K562 (cell line): ENCODE results near the gene DAPK2. TPM values are rescaled to one million over a fixed set of nuclear protein-coding genes. Genes with fewer than 3 reads are reported as not detected.

Source experiments
- ATAC-seq: fragments of 200-7000 bp; cut with Tn5 transposase; 3 replicates; pipeline ENCODE4 v1.9.1; 2020; ENCODE audit warnings: moderate library complexity
- BruUV-seq: library from RNA; stranded (reverse); fragments of 400-500 nt; replicated peaks from 2 replicates; lab custom pipeline; 2021; lab: Mats Ljungman, UMichigan
- CTCF ChIA-PET: fragments of 300-600 bp; formaldehyde crosslinking; extraction: SDS; loops from one replicate; lab custom pipeline; 2021; ENCODE audit warnings: low intra/inter-chr PET ratio; lab: Yijun Ruan, JAX
- POLR2A ChIA-PET: fragments of 300-600, 350-650 bp; sonication (Branson Sonifier 250); formaldehyde crosslinking; extraction: SDS; loops from one replicate; lab custom pipeline; 2021; ENCODE audit warnings: antibody characterized with exemption, inconsistent platforms; lab: Yijun Ruan, JAX
- DNase-seq, 4 experiments: peaks; one replicate each; pipeline versions ENCODE4 v3.0.0 to v3.0.0-alpha.2; 2011 to 2018; ENCODE audit warnings: low spot score in 3 of 4, mixed read lengths in 3 of 4; ENCODE audit errors: extremely low read depth in 1 of 4
- FAIRE-seq: peaks from 2 replicates; lab custom pipeline; 2011; peaks lifted over from hg19 to GRCh38; lab: Jason Lieb, UNC
- H2AFZ ChIP-seq: 2 replicates; pipeline ENCODE4 v1.6.0; 2011; ENCODE audit warnings: low read depth, low read length, control low read depth, inconsistent platforms
- H3K27ac ChIP-seq: fragments of 200-600 bp; 3 replicates; pipeline ENCODE4 v1.8.0; 2011; ENCODE audit warnings: low read depth, mild to moderate bottlenecking, control low read depth, inconsistent platforms, low read length, moderate library complexity, mixed read lengths; ENCODE audit errors: extremely low read depth
- H3K27me3 ChIP-seq, 2 experiments: fragments of 300-600 bp in 1 of 2; 2 replicates in 1 of 2; 3 replicates in 1 of 2; pipeline versions ENCODE4 v1.6.0 to v1.8.0; 2011; ENCODE audit warnings: inconsistent platforms in 2 of 2, low read length in 2 of 2, mild to moderate bottlenecking in 1 of 2, mixed read lengths in 1 of 2, moderate library complexity in 1 of 2; ENCODE audit not compliant: control insufficient read depth in 2 of 2, insufficient read depth in 2 of 2
- H3K36me3 ChIP-seq: fragments of 300-600 bp; 3 replicates; pipeline ENCODE4 v1.8.0; 2011; ENCODE audit warnings: mild to moderate bottlenecking, low read length, inconsistent platforms; ENCODE audit not compliant: control insufficient read depth, insufficient read depth
- H3K4me1 ChIP-seq, 2 experiments: fragments of 200-600 bp in 1 of 2; replicated peaks in 1 of 2; 2 replicates in 1 of 2; 3 replicates in 1 of 2; pipeline versions ENCODE4 v1.5.1 to v1.8.0; 2011; ENCODE audit warnings: inconsistent platforms in 2 of 2, low read length in 2 of 2, mild to moderate bottlenecking in 1 of 2, mixed read lengths in 1 of 2, moderate library complexity in 1 of 2; ENCODE audit not compliant: control insufficient read depth in 2 of 2, insufficient read depth in 2 of 2
- H3K4me2 ChIP-seq: 2 replicates; pipeline ENCODE4 v1.6.1; 2011; ENCODE audit warnings: low read length, control low read depth, inconsistent platforms, mixed read lengths; ENCODE audit not compliant: insufficient read depth
- H3K4me3 ChIP-seq: fragments of 200-600 bp; sonication (generic), shearing (Covaris generic); 2 replicates; pipeline ENCODE4 v1.5.1; 2016; ENCODE audit warnings: control low read depth, inconsistent platforms
- H3K79me2 ChIP-seq: fragments of 200-600 bp; 3 replicates; pipeline ENCODE4 v1.8.0; 2011; ENCODE audit warnings: low read length, inconsistent platforms; ENCODE audit not compliant: control insufficient read depth, insufficient read depth
- H3K9ac ChIP-seq, 2 experiments: 2 replicates each; pipeline versions ENCODE4 v1.6.0 to v1.6.1; 2011; ENCODE audit warnings: low read depth in 2 of 2, low read length in 2 of 2, control low read depth in 1 of 2, inconsistent platforms in 1 of 2, mild to moderate bottlenecking in 1 of 2, mixed read lengths in 1 of 2; ENCODE audit not compliant: insufficient read depth in 1 of 2
- H3K9me1 ChIP-seq: one replicate; pipeline ENCODE4 v1.6.0; 2011; ENCODE audit warnings: inconsistent platforms, mild to moderate bottlenecking, low read length, moderate library complexity; ENCODE audit not compliant: control insufficient read depth, insufficient read depth
- H3K9me3 ChIP-seq: replicated peaks from 2 replicates; pipeline ENCODE4 v1.5.1; 2011; ENCODE audit warnings: low read depth, low read length, inconsistent platforms; ENCODE audit not compliant: control insufficient read depth, insufficient read depth
- H4K20me1 ChIP-seq: replicated peaks from 2 replicates; pipeline ENCODE4 v1.6.1; 2011; ENCODE audit warnings: low read length, inconsistent platforms, mixed read lengths; ENCODE audit not compliant: control insufficient read depth, insufficient read depth
- BCOR ChIP-seq: fragments of 450-650 bp; IDR thresholded peaks from 2 replicates; pipeline ENCODE4 v1.6.1; 2016
- ELF1 ChIP-seq: fragments of 200-800 bp; sonication (Bioruptor generic); IDR thresholded peaks from 2 replicates; pipeline ENCODE4 v1.6.1; 2016; ENCODE audit warnings: missing genetic modification characterization, missing compliant biosample characterization
- ETS2 ChIP-seq: IDR thresholded peaks from 2 replicates; pipeline ENCODE4 v1.6.1; 2016; ENCODE audit warnings: borderline replicate concordance, missing genetic modification characterization, mild to moderate bottlenecking, moderate library complexity, missing compliant biosample characterization; ENCODE audit not compliant: poor library complexity, severe bottlenecking
- GABPB1 ChIP-seq: sonication (generic); formaldehyde crosslinking; IDR thresholded peaks from 2 replicates; pipeline ENCODE4 v1.8.0; 2022; ENCODE audit warnings: mild to moderate bottlenecking, missing genetic modification reagents
- GABPB2 ChIP-seq: fragments of 250-450 bp; sonication (Bioruptor Pico); conservative IDR thresholded peaks from 2 replicates; pipeline ENCODE4 v1.5.1; 2021; ENCODE audit warnings: mild to moderate bottlenecking
- MXI1 ChIP-seq: IDR thresholded peaks from 2 replicates; pipeline ENCODE4 v1.6.1; 2011; ENCODE audit warnings: low read depth, mild to moderate bottlenecking, improper control_type of control experiment, low read length
- POLR2H ChIP-seq: IDR thresholded peaks from 2 replicates; pipeline ENCODE4 v1.6.1; 2016; ENCODE audit warnings: missing genetic modification characterization, low read depth, mild to moderate bottlenecking, control low read depth, missing compliant biosample characterization, moderate library complexity
- RAD21 ChIP-seq, 2 experiments: fragments of 250-450 bp in 1 of 2; fragments of 450-650 bp in 1 of 2; sonication (Bioruptor Pico) in 1 of 2; formaldehyde crosslinking in 1 of 2; IDR thresholded peaks in 1 of 2; conservative IDR thresholded peaks in 1 of 2; 2 replicates each; pipeline versions ENCODE4 v1.4.0 to v1.8.0; 2020 to 2022; ENCODE audit warnings: mild to moderate bottlenecking in 2 of 2, moderate library complexity in 1 of 2
- SNIP1 ChIP-seq: fragments of 450-650 bp; IDR thresholded peaks from 2 replicates; pipeline ENCODE4 v1.7.1; 2017; ENCODE audit warnings: low read depth, mild to moderate bottlenecking
- SREBF1 ChIP-seq: fragments of 150-350 bp; IDR thresholded peaks from 2 replicates; pipeline ENCODE4 v1.6.1; 2014; ENCODE audit warnings: antibody characterized with exemption, low read depth, low read length, borderline replicate concordance
- SRSF7 ChIP-seq: fragments of 200-400 bp; formaldehyde crosslinking; optimal IDR thresholded peaks from 2 replicates; pipeline ENCODE3; 2017; ENCODE audit warnings: mild to moderate bottlenecking, low read depth, low read length
- ZNF23 ChIP-seq: fragments of 250-450 bp; sonication (Bioruptor Pico); IDR thresholded peaks from 2 replicates; pipeline ENCODE4 v1.4.0; 2020; ENCODE audit warnings: mild to moderate bottlenecking
- ZNF282 ChIP-seq: sonication (generic); formaldehyde crosslinking; IDR thresholded peaks from 2 replicates; pipeline ENCODE4 v1.8.1; 2023; ENCODE audit warnings: missing genetic modification reagents
- ZNF583 ChIP-seq: fragments of 250-450 bp; sonication (Bioruptor Pico); IDR thresholded peaks from 2 replicates; pipeline ENCODE4 v1.4.0; 2020
- ZNF764 ChIP-seq: fragments of 250-450 bp; sonication (Bioruptor Pico); IDR thresholded peaks from 2 replicates; pipeline ENCODE4 v1.4.0; 2020; ENCODE audit warnings: low read depth, mild to moderate bottlenecking, moderate library complexity
- WGBS: fragments of 100-300 bp; shearing (Covaris generic); methylation state at CpG from one replicate; pipeline ENCODE4 v1.1.6; 2016; ENCODE audit warnings: low coverage, mixed read lengths; ENCODE audit not compliant: insufficient coverage; ENCODE audit errors: missing lambda C conversion rate; 5-methylcytosine and 5-hydroxymethylcytosine counted together
- in situ Hi-C: fragments of 300-500 bp; cut with MboI; formaldehyde crosslinking; loops from 4 replicates; pipeline ENCODE4 v1.15.0; 2018; ENCODE audit warnings: inconsistent platforms, mixed read lengths
- intact Hi-C: fragments of 100-400 bp; cut with micrococcal nuclease; formaldehyde crosslinking; loops from 2 replicates; pipeline ENCODE4 v1.14.2; 2022
- polyA plus RNA-seq, 8 experiments: library from polyadenylated mRNA; depleted of rRNA in 4 of 8; stranded (reverse) in 5 of 8; unstranded in 3 of 8; fragments of >200 nt; fragmentation: Nextera tagmentation in 2 of 8; fragmentation: Illumina TruSeq in 1 of 8; extraction: Ambion mirVana in 2 of 8; extraction: Trizol in 1 of 8; gene quantifications; 2 replicates each; pipeline versions ENCODE4 v1.2.1 to v1.2.3, GENCODE V29; 2011 to 2014; ENCODE audit warnings: inconsistent platforms in 1 of 8, missing spikeins in 1 of 8
- total RNA-seq, 7 experiments: library from RNA; depleted of rRNA in 6 of 7; stranded (reverse); fragments of >200 nt in 6 of 7; fragmentation: Illumina TruSeq in 2 of 7; extraction: Trizol in 2 of 7; gene quantifications; 2 replicates each; pipeline versions ENCODE4 v1.2.1 to v1.2.3, GENCODE V29; 2011 to 2021; ENCODE audit warnings: low replicate concordance in 1 of 7
- TF ChIP-seq, protein P1 (sequence below): sonication (generic); formaldehyde crosslinking; IDR thresholded peaks from 2 replicates; pipeline ENCODE4 v1.9.0; 2022; ENCODE audit warnings: mild to moderate bottlenecking, missing genetic modification reagents
- TF ChIP-seq, protein P2 (sequence below): fragments of 200-800 bp; sonication (Bioruptor generic); IDR thresholded peaks from 2 replicates; pipeline ENCODE4 v1.6.1; 2016; ENCODE audit warnings: missing genetic modification characterization, missing compliant biosample characterization

DAPK2 gene
- total and polyA plus RNA-seq, 9 of the 15 experiments (the other 6 are each of a cell fraction or from before 2014, with no cell fraction given) = 0.14 to 5.2 (median 2.2) TPM

DNA sequence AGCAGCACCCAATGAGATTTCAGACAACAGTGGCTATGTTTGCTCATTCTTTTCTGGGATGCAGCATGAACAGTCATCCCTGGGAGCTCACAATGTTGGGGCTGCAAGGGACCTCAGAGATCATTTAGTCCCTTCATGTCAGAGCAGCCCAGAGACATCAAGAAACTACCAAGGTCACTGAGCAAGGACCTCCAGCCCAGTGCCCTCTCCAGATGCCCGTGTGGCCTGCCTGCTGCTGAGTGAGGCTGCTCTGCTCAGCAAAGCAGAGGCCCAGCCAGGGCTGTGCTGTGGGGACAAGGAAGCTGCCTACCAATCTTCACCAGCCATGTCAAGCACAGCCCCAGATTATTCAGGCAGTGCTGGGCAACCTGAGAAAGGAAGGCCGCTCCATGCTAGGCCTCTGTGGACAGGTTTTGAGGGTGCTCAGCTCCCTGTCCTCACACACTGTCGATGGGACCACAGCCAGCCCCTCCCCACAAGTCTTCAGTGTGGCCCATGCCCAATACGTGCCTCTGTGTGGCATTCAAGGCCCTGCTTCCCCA is 99.7 kb downstream of the DAPK2 start (continued):
- TF ChIP-seq BCOR = no peak
- no peak for TF ChIP-seq GABPB2 (CRISPR knock-in tag)
- TF ChIP-seq SRSF7 = no peak
- no peak for TF ChIP-seq ZNF23 (CRISPR knock-in tag)
- no peak for TF ChIP-seq ZNF282
- TF ChIP-seq SREBF1 = no peak
- TF ChIP-seq ETS2 = no peak

DNA sequence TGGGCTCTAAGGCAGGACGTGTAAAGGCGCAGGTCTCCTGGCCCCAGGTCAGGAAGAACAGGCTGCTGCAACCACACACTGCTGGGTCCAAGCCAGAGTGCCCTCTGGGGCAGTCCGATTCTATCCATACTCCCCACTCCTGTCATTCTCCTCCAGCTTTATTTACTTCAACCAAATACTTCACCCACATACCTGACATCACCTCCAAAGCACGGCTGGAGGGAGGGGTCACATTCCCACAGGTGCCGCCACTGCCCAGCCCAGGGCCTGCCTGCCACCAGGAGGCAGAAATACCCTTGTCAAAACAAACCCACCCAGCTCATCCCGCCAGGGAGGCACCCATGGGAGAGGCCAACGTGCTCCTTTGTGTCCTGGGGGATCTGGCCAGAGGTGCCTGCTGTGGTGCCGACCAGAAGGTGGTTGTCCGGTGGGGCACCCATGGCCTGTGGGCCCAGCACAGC is 100.4 kb downstream of the DAPK2 start:
- no peaks in the 10 kb centered on the region for H3K36me3 ChIP-seq
- in situ Hi-C loops (loop anchor here (5.0 kb wide), 1 partner anchor 96 kb away; no protein-coding TSS in a partner anchor), intact Hi-C loops (loop anchor here (1.0 to 5.0 kb wide), 3 partner anchors 49 to 119 kb away; partner anchors contain the start of gene DAPK2)
- H3K9me3 ChIP-seq = no peaks in the 10 kb centered on the region
- no TSS peak for BruUV-seq
- peaks cover 4 to 8% of the 10 kb centered on the region in 2 experiments; a peak in 3 of 5 replicates for H3K4me1 ChIP-seq
- 56% methylated on average over 5 of the region's 9 CpGs for WGBS
- peak; percentile 7; the same call in 1 of the 3 replicates for ATAC-seq
- FAIRE-seq = no peak
- no peaks in the 10 kb centered on the region for H3K27me3 ChIP-seq
- no peak overlapping the region for H3K4me2 ChIP-seq
- ChIA-PET CTCF (interaction anchor here (1.5 kb wide), 1 partner anchor 101 kb away, joined by 6 read pairs; no protein-coding TSS in a partner anchor), POLR2A (interaction anchor here (0.5 to 1.0 kb wide), 5 partner anchors 50 to 813 kb away, joined by 3 to 4 read pairs (median 3); no protein-coding TSS in a partner anchor)
- H3K27ac ChIP-seq = no peak overlapping the region
- H4K20me1 ChIP-seq = no peaks in the 10 kb centered on the region
- H2AFZ ChIP-seq = peak overlapping the region; percentile 88
- peak overlapping the region in 1 of 2 experiments; percentile 41; a peak in 1 of 4 replicates for H3K9ac ChIP-seq
- no peaks in the 10 kb centered on the region for H3K79me2 ChIP-seq
- no peak for DNase-seq
- no peak overlapping the region for H3K4me3 ChIP-seq
- H3K9me1 ChIP-seq = no peaks in the 10 kb centered on the region
- no peak for TF ChIP-seq SNIP1
- TF ChIP-seq POLR2H (tag) = no peak
- TF ChIP-seq ELF1 (tag) = 0 out of 2 replicates have a peak, but pooled peaks have one; percentile 1
- TF ChIP-seq ZNF764 (CRISPR knock-in tag) = no peak
- TF ChIP-seq, protein P1, sequence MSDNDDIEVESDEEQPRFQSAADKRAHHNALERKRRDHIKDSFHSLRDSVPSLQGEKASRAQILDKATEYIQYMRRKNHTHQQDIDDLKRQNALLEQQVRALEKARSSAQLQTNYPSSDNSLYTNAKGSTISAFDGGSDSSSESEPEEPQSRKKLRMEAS (CRISPR knock-in tag) = no peak
- TF ChIP-seq ZNF583 (CRISPR knock-in tag) = no peak
- no peak for TF ChIP-seq GABPB1 (CRISPR knock-in tag)
- peak in 1 of 2 experiments; percentile 11; a peak in 1 of 4 replicates for TF ChIP-seq RAD21 (CRISPR knock-in tag; conservative IDR thresholded peaks at IDR 0.05 in 1 of 2, IDR thresholded peaks at IDR 0.05 in 1 of 2)
- TF ChIP-seq MXI1 = no peak
- TF ChIP-seq, protein P2, sequence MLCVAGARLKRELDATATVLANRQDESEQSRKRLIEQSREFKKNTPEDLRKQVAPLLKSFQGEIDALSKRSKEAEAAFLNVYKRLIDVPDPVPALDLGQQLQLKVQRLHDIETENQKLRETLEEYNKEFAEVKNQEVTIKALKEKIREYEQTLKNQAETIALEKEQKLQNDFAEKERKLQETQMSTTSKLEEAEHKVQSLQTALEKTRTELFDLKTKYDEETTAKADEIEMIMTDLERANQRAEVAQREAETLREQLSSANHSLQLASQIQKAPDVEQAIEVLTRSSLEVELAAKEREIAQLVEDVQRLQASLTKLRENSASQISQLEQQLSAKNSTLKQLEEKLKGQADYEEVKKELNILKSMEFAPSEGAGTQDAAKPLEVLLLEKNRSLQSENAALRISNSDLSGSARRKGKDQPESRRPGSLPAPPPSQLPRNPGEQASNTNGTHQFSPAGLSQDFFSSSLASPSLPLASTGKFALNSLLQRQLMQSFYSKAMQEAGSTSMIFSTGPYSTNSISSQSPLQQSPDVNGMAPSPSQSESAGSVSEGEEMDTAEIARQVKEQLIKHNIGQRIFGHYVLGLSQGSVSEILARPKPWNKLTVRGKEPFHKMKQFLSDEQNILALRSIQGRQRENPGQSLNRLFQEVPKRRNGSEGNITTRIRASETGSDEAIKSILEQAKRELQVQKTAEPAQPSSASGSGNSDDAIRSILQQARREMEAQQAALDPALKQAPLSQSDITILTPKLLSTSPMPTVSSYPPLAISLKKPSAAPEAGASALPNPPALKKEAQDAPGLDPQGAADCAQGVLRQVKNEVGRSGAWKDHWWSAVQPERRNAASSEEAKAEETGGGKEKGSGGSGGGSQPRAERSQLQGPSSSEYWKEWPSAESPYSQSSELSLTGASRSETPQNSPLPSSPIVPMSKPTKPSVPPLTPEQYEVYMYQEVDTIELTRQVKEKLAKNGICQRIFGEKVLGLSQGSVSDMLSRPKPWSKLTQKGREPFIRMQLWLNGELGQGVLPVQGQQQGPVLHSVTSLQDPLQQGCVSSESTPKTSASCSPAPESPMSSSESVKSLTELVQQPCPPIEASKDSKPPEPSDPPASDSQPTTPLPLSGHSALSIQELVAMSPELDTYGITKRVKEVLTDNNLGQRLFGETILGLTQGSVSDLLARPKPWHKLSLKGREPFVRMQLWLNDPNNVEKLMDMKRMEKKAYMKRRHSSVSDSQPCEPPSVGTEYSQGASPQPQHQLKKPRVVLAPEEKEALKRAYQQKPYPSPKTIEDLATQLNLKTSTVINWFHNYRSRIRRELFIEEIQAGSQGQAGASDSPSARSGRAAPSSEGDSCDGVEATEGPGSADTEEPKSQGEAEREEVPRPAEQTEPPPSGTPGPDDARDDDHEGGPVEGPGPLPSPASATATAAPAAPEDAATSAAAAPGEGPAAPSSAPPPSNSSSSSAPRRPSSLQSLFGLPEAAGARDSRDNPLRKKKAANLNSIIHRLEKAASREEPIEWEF (CRISPR knock-in tag) = no peak
